IPS-20b (cell line): ENCODE results near the gene NDUFAF3.
A peak's percentile ranks its signal among the peaks of the same experiment; 100 is the strongest.

ENCODE experiments used
- H3K27ac ChIP-seq: one replicate; pipeline ENCODE4 v1.5.1; 2013; ENCODE audit warnings: low read length
- H3K27me3 ChIP-seq: 2 replicates; pipeline ENCODE4 v1.6.1; 2013; ENCODE audit warnings: mild to moderate bottlenecking, low read length, inconsistent platforms; ENCODE audit not compliant: insufficient read depth
- H3K36me3 ChIP-seq: 2 replicates; pipeline ENCODE4 v1.6.1; 2013; ENCODE audit warnings: low read depth, mild to moderate bottlenecking, inconsistent platforms, low read length, moderate library complexity; ENCODE audit not compliant: insufficient read depth
- H3K4me1 ChIP-seq: 2 replicates; pipeline ENCODE4 v1.6.1; 2013; ENCODE audit warnings: mild to moderate bottlenecking, control low read depth, inconsistent platforms, low read length, moderate library complexity; ENCODE audit not compliant: insufficient read depth
- H3K4me3 ChIP-seq: 2 replicates; pipeline ENCODE4 v1.5.1; 2013; ENCODE audit warnings: mild to moderate bottlenecking, low read length, inconsistent platforms
- H3K9ac ChIP-seq: 2 replicates; pipeline ENCODE4 v1.6.1; 2013; ENCODE audit warnings: low read depth, mild to moderate bottlenecking, inconsistent platforms, low read length, moderate library complexity
- H3K9me3 ChIP-seq: 2 replicates; pipeline ENCODE4 v1.6.1; 2013; ENCODE audit warnings: mild to moderate bottlenecking, low read depth, low read length, inconsistent platforms; ENCODE audit not compliant: insufficient read depth

NDUFAF3 gene

GRCh38 chr3:49013738-49014660, 7.9 kb upstream of the NDUFAF3 start:
- Histone ChIP-seq H3K4me1 (no peaks in the 10 kb centered on the region; the same call in 1 of the 2 replicates), H3K27ac (no peak overlapping the region), H3K9ac (no peak overlapping the region), H3K27me3 (no peaks in the 10 kb centered on the region), H3K36me3 (peaks cover 66% of the 10 kb centered on the region), H3K9me3 (no peaks in the 10 kb centered on the region), H3K4me3 (no peak overlapping the region)

DNA sequence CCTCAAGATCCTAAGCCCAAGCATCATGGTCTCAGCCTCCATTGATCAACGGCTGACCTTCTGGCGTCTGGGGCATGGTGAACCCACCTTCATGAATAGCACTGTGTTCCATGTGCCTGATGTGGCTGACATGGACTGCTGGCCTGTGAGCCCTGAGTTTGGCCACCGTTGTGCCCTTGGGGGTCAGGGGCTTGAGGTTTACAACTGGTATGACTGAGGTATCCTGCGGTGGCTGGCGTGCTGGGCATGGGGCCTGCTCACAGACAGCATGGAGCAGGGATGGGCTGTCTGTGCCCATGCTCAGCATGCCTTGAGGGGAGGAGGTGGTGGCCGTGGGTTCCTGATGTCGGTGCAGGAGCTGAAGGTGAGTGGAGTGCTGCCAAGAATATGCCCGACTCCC, 6.8 kb upstream of the NDUFAF3 start:
- H3K9me3 ChIP-seq = no peaks in the 10 kb centered on the region
- H3K36me3 ChIP-seq = peaks cover 60% of the 10 kb centered on the region
- no peak overlapping the region for H3K27ac ChIP-seq

GRCh38 chr3:49015765-49016164, 6.2 kb upstream of the NDUFAF3 start:
- Histone ChIP-seq H3K27me3 (no peaks in the 10 kb centered on the region), H3K4me3 (no peak overlapping the region), H3K9me3 (no peaks in the 10 kb centered on the region), H3K27ac (no peak overlapping the region), H3K36me3 (peaks cover 60% of the 10 kb centered on the region), H3K4me1 (no peaks in the 10 kb centered on the region; the same call in 1 of the 2 replicates), H3K9ac (no peak overlapping the region)

More for the DNA sequence above, 6.8 kb upstream of the NDUFAF3 start:
- H3K9ac ChIP-seq = no peak overlapping the region
- H3K27me3 ChIP-seq = no peaks in the 10 kb centered on the region
- H3K4me3 ChIP-seq = no peak overlapping the region
- no peaks in the 10 kb centered on the region; the same call in 1 of the 2 replicates for H3K4me1 ChIP-seq

DNA sequence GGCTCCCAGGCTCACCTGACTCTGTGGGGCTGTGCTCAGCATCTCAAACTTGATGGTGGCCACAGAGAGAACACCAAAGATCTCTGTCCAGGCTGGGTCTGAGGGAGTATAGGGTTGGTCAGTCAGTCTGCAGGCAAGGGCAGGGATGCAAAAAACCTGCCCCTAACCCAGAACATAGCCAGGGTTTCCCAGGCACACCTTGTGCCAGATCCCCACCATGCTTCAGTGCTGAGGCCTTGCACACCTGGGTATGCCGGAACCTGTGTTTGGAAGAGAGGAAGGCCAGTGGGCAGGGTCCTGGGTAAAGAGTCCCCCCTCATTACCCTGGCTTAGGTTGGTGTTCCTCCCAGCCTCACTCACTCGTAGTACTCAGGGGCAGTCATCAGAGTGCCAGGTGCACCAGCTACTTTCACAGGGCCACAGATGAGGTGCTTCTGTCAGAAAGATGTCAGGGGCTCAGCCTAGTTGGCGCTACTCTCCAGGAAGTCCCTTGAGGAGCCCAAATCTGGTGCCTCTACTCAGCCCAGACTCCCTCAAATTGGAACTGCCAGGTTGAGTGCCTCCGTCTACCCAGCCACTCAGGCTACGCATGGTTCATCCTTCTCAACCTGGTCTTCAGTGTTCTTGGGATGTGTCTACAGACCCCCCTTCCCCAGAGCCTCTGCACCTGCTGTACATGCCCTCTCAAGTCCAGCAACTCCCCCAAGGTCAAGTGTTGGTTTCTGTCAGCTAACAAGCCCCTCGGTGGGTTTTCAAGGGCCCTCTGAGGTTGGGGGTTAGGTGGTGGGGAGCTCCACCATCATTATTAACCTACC, 5.3 kb upstream of the NDUFAF3 start:
- H3K4me1 ChIP-seq = no peaks in the 10 kb centered on the region; the same call in 1 of the 2 replicates
- H3K9me3 ChIP-seq = no peaks in the 10 kb centered on the region
- no peaks in the 10 kb centered on the region for H3K27me3 ChIP-seq
- H3K4me3 ChIP-seq = peak overlapping the region; percentile 77; the same call in 1 of the 2 replicates
- H3K27ac ChIP-seq = no peak overlapping the region
- H3K9ac ChIP-seq = no peak overlapping the region
- H3K36me3 ChIP-seq = peaks cover 53% of the 10 kb centered on the region

GRCh38 chr3:49017229-49017970, 4.5 kb upstream of the NDUFAF3 start:
- H3K27ac ChIP-seq = no peak overlapping the region

GRCh38 chr3:49017971-49018706, 3.8 kb upstream of the NDUFAF3 start, which contains the start of gene DALRD3:
TSS of gene DALRD3 (minus strand) at chr3:49018580. CDS start at chr3:49018564, 16 bp downstream.
- Histone ChIP-seq H3K36me3 (peaks cover 41% of the 10 kb centered on the region), H3K27ac (no peak within 1 kb of the TSS), H3K9ac (peak within 1 kb of the TSS; percentile 79), H3K27me3 (no peaks in the 10 kb centered on the region), H3K9me3 (no peaks in the 10 kb centered on the region), H3K4me1 (no peaks in the 10 kb centered on the region; the same call in 1 of the 2 replicates), H3K4me3 (peak within 1 kb of the TSS; percentile 77)

More at GRCh38 chr3:49017229-49017970, 4.5 kb upstream of the NDUFAF3 start:
- Histone ChIP-seq H3K4me1 (no peaks in the 10 kb centered on the region; the same call in 1 of the 2 replicates), H3K9ac (peak overlapping the region; percentile 79), H3K27me3 (no peaks in the 10 kb centered on the region), H3K4me3 (peak overlapping the region; percentile 77), H3K36me3 (peaks cover 46% of the 10 kb centered on the region), H3K9me3 (no peaks in the 10 kb centered on the region)

- H3K4me3 ChIP-seq = peak overlapping the region; percentile 77
- H3K9me3 ChIP-seq = no peaks in the 10 kb centered on the region
- no peaks in the 10 kb centered on the region for H3K27me3 ChIP-seq
- peaks cover 41% of the 10 kb centered on the region for H3K36me3 ChIP-seq
- peak overlapping the region; percentile 79; the same call in 1 of the 2 replicates for H3K9ac ChIP-seq
- no peaks in the 10 kb centered on the region; the same call in 1 of the 2 replicates for H3K4me1 ChIP-seq
- H3K27ac ChIP-seq = no peak overlapping the region
Observed at GRCh38 chr3:49018707-49019006, 3.3 kb upstream of the NDUFAF3 start.

GRCh38 chr3:49019941-49020329, 2.0 kb upstream of the NDUFAF3 start:
- H3K36me3 ChIP-seq = peaks cover 41% of the 10 kb centered on the region
- H3K27me3 ChIP-seq = no peaks in the 10 kb centered on the region
- H3K27ac ChIP-seq = no peak overlapping the region
- H3K9ac ChIP-seq = peak overlapping the region; percentile 94; the same call in 1 of the 2 replicates
- no peaks in the 10 kb centered on the region for H3K9me3 ChIP-seq
- peak overlapping the region; percentile 98 for H3K4me3 ChIP-seq
- no peaks in the 10 kb centered on the region; the same call in 1 of the 2 replicates for H3K4me1 ChIP-seq

- Histone ChIP-seq H3K27me3 (no peaks in the 10 kb centered on the region), H3K36me3 (peaks cover 41% of the 10 kb centered on the region), H3K4me3 (peak overlapping the region; percentile 98), H3K4me1 (no peaks in the 10 kb centered on the region; the same call in 1 of the 2 replicates), H3K9ac (peak overlapping the region; percentile 94), H3K9me3 (no peaks in the 10 kb centered on the region), H3K27ac (peak overlapping the region; percentile 92)
Observed at GRCh38 chr3:49020330-49021212, 1.4 kb upstream of the NDUFAF3 start.

DNA sequence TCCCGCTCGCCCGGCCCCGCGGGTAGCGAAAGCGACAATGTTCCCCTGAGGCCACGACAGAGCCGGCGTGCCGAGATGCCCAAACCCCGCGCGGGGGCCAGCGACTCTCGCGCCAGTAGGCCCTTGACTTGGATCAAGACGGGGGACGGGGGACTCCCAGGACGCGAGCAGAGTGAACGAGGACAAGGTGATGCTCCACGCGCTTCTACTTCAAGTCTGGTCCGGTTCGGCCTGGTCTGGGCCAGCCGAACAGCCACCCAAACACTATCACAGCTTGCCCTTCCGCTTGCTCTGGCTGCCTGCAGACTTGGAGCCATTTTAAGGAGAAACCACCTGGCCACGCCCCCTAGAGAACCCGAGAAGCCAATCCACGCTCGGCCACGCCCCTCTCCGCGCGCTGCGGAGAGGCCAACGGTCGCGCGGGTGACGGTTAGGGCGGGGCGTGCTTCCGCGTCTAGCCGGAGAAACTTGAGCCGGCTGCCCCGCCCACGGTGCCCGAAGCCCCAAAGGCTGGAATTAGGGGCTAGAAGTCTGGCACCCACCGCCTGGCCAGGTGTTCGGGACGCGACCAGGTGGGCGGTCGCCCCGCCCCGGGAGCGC, 608 bp upstream of the NDUFAF3 start:
- Histone ChIP-seq H3K9me3 (no peaks in the 10 kb centered on the region), H3K4me3 (peak overlapping the region; percentile 98), H3K9ac (peak overlapping the region; percentile 94), H3K36me3 (peaks cover 41% of the 10 kb centered on the region), H3K4me1 (no peaks in the 10 kb centered on the region; the same call in 1 of the 2 replicates), H3K27ac (peak overlapping the region; percentile 92), H3K27me3 (no peaks in the 10 kb centered on the region)
